ENCODE results near the gene ZCWPW2.

DNA sequence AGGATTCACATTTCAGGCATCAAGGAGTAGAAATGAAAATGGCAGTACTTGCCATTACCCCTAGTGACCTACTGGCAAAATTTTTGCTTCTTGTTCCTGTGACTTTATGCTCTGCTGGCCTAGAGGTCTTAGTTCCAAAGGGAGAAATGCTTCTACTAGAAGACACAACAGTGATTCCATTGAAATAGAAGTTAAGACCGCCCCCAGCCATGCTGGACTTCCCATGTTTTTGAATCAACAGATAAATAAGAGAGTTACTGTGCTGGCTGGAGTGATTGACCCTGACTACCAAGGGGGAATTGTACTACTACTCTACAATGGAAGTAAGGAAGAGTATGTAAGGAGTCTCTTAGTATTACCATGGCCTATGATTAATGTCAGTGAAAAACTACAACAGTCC lies 196.3 kb downstream of the ZCWPW2 start:
- TF ChIP-seq KLF9 (tag by site-specific recombination; IDR thresholded peaks at IDR 0.05; ENCODE audit: low read depth), result no peak
- no peak for TF ChIP-seq ZNF473 (tag by site-specific recombination; IDR thresholded peaks at IDR 0.05)
- TF ChIP-seq, protein P1, sequence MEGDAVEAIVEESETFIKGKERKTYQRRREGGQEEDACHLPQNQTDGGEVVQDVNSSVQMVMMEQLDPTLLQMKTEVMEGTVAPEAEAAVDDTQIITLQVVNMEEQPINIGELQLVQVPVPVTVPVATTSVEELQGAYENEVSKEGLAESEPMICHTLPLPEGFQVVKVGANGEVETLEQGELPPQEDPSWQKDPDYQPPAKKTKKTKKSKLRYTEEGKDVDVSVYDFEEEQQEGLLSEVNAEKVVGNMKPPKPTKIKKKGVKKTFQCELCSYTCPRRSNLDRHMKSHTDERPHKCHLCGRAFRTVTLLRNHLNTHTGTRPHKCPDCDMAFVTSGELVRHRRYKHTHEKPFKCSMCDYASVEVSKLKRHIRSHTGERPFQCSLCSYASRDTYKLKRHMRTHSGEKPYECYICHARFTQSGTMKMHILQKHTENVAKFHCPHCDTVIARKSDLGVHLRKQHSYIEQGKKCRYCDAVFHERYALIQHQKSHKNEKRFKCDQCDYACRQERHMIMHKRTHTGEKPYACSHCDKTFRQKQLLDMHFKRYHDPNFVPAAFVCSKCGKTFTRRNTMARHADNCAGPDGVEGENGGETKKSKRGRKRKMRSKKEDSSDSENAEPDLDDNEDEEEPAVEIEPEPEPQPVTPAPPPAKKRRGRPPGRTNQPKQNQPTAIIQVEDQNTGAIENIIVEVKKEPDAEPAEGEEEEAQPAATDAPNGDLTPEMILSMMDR (tag by site-specific recombination; IDR thresholded peaks at IDR 0.05), result no peak
- no peak for TF ChIP-seq ZEB2 (tag by site-specific recombination; IDR thresholded peaks at IDR 0.05)
- TF ChIP-seq ZNF747 (tag by site-specific recombination; IDR thresholded peaks at IDR 0.05), result no peak
- no peak for TF ChIP-seq ZNF416 (tag by site-specific recombination; IDR thresholded peaks at IDR 0.05)
- no peak for TF ChIP-seq ZNF530 (tag by site-specific recombination; IDR thresholded peaks at IDR 0.05; ENCODE audit: low read depth)
- TF ChIP-seq ZBTB8A (tag by site-specific recombination; IDR thresholded peaks at IDR 0.05), result no peak
- TF ChIP-seq KLF7 (tag by site-specific recombination; IDR thresholded peaks at IDR 0.05; ENCODE audit: borderline replicate concordance), result no peak
- TF ChIP-seq ZFP3 (tag by site-specific recombination; IDR thresholded peaks at IDR 0.05; ENCODE audit: low read depth), result no peak
- TF ChIP-seq, protein P2, sequence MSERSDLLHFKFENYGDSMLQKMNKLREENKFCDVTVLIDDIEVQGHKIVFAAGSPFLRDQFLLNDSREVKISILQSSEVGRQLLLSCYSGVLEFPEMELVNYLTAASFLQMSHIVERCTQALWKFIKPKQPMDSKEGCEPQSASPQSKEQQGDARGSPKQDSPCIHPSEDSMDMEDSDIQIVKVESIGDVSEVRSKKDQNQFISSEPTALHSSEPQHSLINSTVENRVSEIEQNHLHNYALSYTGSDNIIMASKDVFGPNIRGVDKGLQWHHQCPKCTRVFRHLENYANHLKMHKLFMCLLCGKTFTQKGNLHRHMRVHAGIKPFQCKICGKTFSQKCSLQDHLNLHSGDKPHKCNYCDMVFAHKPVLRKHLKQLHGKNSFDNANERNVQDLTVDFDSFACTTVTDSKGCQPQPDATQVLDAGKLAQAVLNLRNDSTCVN (tag by site-specific recombination; optimal IDR thresholded peaks at IDR 0.05), result no peak
- TF ChIP-seq ZNF274 (IDR thresholded peaks at IDR 0.05; ENCODE audit: low read length), result no peak
- no peak for TF ChIP-seq ZNF274 (tag by site-specific recombination; IDR thresholded peaks at IDR 0.05; ENCODE audit: borderline replicate concordance)

Data from HEK293 (cell line).